OCI-LY1 (cell line): ENCODE measurements around the gene SLAIN1.

Experiments
- H2AFZ ChIP-seq: fragments of 200-600 bp; sonication (generic), shearing (Covaris generic); 2 replicates; pipeline ENCODE4 v1.6.0; 2014; ENCODE audit warnings: antibody characterized with exemption, mild to moderate bottlenecking, low read length
- H3F3A ChIP-seq: fragments of 200-600 bp; sonication (generic), shearing (Covaris generic); 2 replicates; pipeline ENCODE4 v1.6.0; 2014; ENCODE audit warnings: mild to moderate bottlenecking, antibody characterized with exemption, low read length, moderate library complexity; ENCODE audit not compliant: insufficient read depth
- H3K27ac ChIP-seq: fragments of 200-600 bp; sonication (generic); 2 replicates; pipeline ENCODE4 v1.5.1; 2014; ENCODE audit warnings: low read length, mixed run types, mild to moderate bottlenecking, low read depth; ENCODE audit not compliant: poor library complexity, severe bottlenecking
- H3K27me3 ChIP-seq: fragments of 200-600 bp; sonication (generic); 2 replicates; pipeline ENCODE4 v1.6.0; 2014; ENCODE audit warnings: antibody characterized with exemption, mild to moderate bottlenecking, low read length, moderate library complexity; ENCODE audit not compliant: insufficient read depth
- H3K36me3 ChIP-seq: fragments of 200-600 bp; sonication (generic); 2 replicates; pipeline ENCODE4 v1.6.1; 2014; ENCODE audit warnings: mild to moderate bottlenecking, antibody characterized with exemption, low read length, moderate library complexity, mixed read lengths; ENCODE audit not compliant: insufficient read depth
- H3K4me1 ChIP-seq: fragments of 200-600 bp; sonication (generic); 2 replicates; pipeline ENCODE4 v1.5.1; 2014; ENCODE audit warnings: mild to moderate bottlenecking, low read length, moderate library complexity; ENCODE audit not compliant: insufficient read depth, severe bottlenecking
- H3K4me2 ChIP-seq: fragments of 200-600 bp; sonication (generic), shearing (Covaris generic); 2 replicates; pipeline ENCODE4 v1.6.1; 2014; ENCODE audit warnings: low read length
- H3K4me3 ChIP-seq: fragments of 200-600 bp; sonication (generic); 2 replicates; pipeline ENCODE4 v1.5.1; 2014; ENCODE audit warnings: low read length, low read depth, mild to moderate bottlenecking, mixed read lengths; ENCODE audit not compliant: poor library complexity, severe bottlenecking
- H3K79me2 ChIP-seq: fragments of 200-600 bp; shearing (Covaris generic); 2 replicates; pipeline ENCODE4 v1.6.1; 2016; ENCODE audit warnings: mixed run types, low read length, mixed read lengths; ENCODE audit not compliant: insufficient read depth
- H3K9ac ChIP-seq: fragments of 200-600 bp; sonication (generic), shearing (Covaris generic); 2 replicates; pipeline ENCODE4 v1.6.1; 2014; ENCODE audit warnings: mild to moderate bottlenecking, low read length, mixed read lengths
- H3K9me2 ChIP-seq: fragments of 200-600 bp; sonication (generic), shearing (Covaris generic); 2 replicates; pipeline ENCODE4 v1.6.1; 2014; ENCODE audit warnings: low read depth, mild to moderate bottlenecking, low read length, mixed read lengths
- H3K9me3 ChIP-seq: fragments of 200-600 bp; shearing (Covaris generic); 2 replicates; pipeline ENCODE4 v1.6.1; 2014; ENCODE audit warnings: low read length, mixed read lengths
- H4K20me1 ChIP-seq: fragments of 200-600 bp; sonication (generic), shearing (Covaris generic); 2 replicates; pipeline ENCODE4 v1.6.0; 2016; ENCODE audit warnings: mild to moderate bottlenecking, low read length; ENCODE audit not compliant: insufficient read depth
- CTCF ChIP-seq: fragments of 200-600 bp; sonication (generic), shearing (Covaris generic); IDR thresholded peaks from 2 replicates; pipeline ENCODE4 v1.5.1; 2017; ENCODE audit warnings: mild to moderate bottlenecking, antibody characterized with exemption, low read length, moderate library complexity, mixed read lengths
- EZH2 ChIP-seq: fragments of 200-600 bp; sonication (generic), shearing (Covaris generic); IDR thresholded peaks from 2 replicates; pipeline ENCODE4 v1.8.0; 2017; ENCODE audit warnings: borderline replicate concordance, mixed run types, mild to moderate bottlenecking, antibody characterized with exemption, low read length, moderate library complexity, mixed read lengths

The SLAIN1 gene

GRCh38 chr13:77740931-77741596 lies 43.6 kb downstream of the SLAIN1 start:
- TF ChIP-seq CTCF: no peak
- no peak for TF ChIP-seq EZH2
- Histone ChIP-seq H3K27me3 (no peaks in the 10 kb centered on the region), H4K20me1 (no peaks in the 10 kb centered on the region), H2AFZ (no peak overlapping the region), H3K9me2 (no peaks in the 10 kb centered on the region), H3K4me2 (no peak overlapping the region), H3K9me3 (no peaks in the 10 kb centered on the region), H3K27ac (no peak overlapping the region), H3F3A (no peaks in the 10 kb centered on the region), H3K4me1 (no peaks in the 10 kb centered on the region), H3K4me3 (no peak overlapping the region), H3K79me2 (no peaks in the 10 kb centered on the region), H3K9ac (no peak overlapping the region), H3K36me3 (peaks cover 21% of the 10 kb centered on the region; the same call in 1 of the 2 replicates)

- no peak overlapping the region for H2AFZ ChIP-seq
- no peak overlapping the region for H3K4me2 ChIP-seq
- H3K36me3 ChIP-seq: peaks cover 24% of the 10 kb centered on the region; the same call in 1 of the 2 replicates
- no peaks in the 10 kb centered on the region for H3K9me3 ChIP-seq
- H3K9me2 ChIP-seq: no peaks in the 10 kb centered on the region
- TF ChIP-seq CTCF: no peak
- no peak for TF ChIP-seq EZH2
- H3K27me3 ChIP-seq: no peaks in the 10 kb centered on the region
- H3K79me2 ChIP-seq: no peaks in the 10 kb centered on the region
- H3K4me3 ChIP-seq: no peak overlapping the region
- H4K20me1 ChIP-seq: no peaks in the 10 kb centered on the region
- no peaks in the 10 kb centered on the region for H3F3A ChIP-seq
- no peaks in the 10 kb centered on the region for H3K4me1 ChIP-seq
- H3K27ac ChIP-seq: no peak overlapping the region
- H3K9ac ChIP-seq: no peak overlapping the region
These were observed 44.1 kb downstream of the SLAIN1 start for GRCh38 chr13:77741597-77741972.

GRCh38 chr13:77742801-77743200 lies 45.3 kb downstream of the SLAIN1 start:
- Histone ChIP-seq H3K4me3 (no peak overlapping the region), H3K9me2 (no peaks in the 10 kb centered on the region), H3K9ac (no peak overlapping the region), H3K79me2 (no peaks in the 10 kb centered on the region), H2AFZ (no peak overlapping the region), H3F3A (no peaks in the 10 kb centered on the region), H3K4me1 (no peaks in the 10 kb centered on the region), H3K27ac (no peak overlapping the region), H3K27me3 (no peaks in the 10 kb centered on the region), H3K9me3 (no peaks in the 10 kb centered on the region), H4K20me1 (no peaks in the 10 kb centered on the region), H3K36me3 (peaks cover 31% of the 10 kb centered on the region; the same call in 1 of the 2 replicates), H3K4me2 (no peak overlapping the region)
- TF ChIP-seq EZH2 (no peak), CTCF (no peak)
